ENCODE measurements around the gene TMEM244.

TMEM244 gene

DNA sequence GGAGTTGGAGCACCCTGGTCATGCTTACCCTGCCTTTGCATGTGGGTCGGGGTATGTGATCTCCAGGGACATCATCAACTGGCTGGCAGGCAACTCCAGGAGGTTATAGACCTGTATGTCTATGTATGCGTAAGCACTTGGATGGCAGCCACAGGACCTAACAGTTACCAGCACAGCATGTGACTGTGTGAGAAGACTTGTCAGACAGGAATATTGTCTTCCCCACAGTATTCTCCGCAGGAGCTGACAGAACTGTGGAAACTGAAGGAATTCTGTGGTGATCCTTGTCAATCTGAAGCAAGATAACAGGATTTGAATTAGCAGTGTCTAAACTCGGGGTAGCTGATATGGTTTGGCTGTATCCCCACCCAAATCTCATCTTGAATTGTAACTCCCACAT lies 59.2 kb downstream of the TMEM244 start:
- DNase-seq, result no peak

GRCh38 chr6:129795261-129795660 lies 65.9 kb downstream of the TMEM244 start:
- no peak for DNase-seq

DNA sequence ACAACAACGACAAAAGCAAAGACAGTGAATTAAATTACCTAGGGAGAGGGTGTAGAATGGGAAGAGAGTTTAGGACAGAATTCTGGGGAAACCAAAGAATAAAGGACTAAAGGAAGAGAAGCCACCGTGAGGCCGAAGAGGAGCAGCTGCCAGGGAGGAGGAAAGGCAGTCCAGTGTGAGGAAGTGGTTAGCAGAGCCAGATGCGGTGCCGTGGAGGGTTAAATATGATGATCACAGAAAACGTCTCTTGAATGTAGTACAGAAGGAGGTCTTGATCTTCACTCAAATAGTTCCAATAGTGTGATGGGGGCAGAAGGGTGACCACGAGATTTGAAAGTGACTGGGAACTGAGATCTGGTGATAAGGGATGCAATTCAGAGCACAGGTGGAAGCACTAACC lies 67.7 kb downstream of the TMEM244 start:
- no peak for DNase-seq

DNA sequence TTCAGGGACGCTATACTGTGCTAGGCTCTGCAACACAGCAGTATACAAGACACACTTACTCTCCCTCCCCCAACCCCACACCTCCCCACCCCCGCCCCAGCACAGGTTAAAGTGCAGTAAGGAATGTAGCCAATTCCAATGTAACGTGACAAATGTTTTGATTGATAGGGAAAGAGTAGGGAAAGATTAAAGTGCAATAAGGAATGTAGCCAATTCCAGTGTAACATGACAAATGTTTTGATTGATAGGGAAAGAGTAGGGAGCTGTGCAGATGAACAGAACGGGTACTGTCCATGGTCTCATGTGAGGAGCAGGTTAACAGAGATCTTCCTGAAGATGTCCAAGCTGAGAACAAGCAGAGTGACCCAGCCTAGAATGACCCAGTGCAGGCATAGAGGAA lies 69.1 kb downstream of the TMEM244 start:
- DNase-seq, result no peak

- DNase-seq, result no peak
These were observed 70.3 kb downstream of the TMEM244 start for GRCh38 chr6:129790785-129791184.

- DNase-seq, result no peak
These were observed 71.1 kb downstream of the TMEM244 start for GRCh38 chr6:129789974-129790373.

- DNase-seq, result no peak
These were observed 73.3 kb downstream of the TMEM244 start for GRCh38 chr6:129787816-129788215.

- DNase-seq, result no peak
These were observed 74.6 kb downstream of the TMEM244 start for GRCh38 chr6:129786548-129786947.

DNA sequence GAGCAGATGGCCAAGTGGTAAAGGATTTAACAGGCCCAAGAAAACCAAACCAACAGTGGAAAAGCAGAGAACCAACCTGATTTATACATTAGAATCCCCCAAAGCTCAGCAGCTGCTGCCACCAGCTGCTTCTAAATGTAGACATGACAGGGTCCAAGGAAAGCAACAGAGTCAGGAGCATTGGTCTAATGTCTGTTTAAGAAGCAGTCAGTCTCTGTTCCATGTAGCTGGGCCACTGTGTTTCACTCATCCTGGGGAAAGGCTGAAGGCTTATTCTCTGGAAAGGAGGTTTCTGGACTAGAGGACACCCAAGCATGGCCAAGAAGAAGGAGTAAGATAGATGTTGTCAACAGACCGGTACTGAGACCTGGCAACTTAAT lies 75.4 kb downstream of the TMEM244 start:
- DNase-seq, result no peak

- no peak for DNase-seq
These were observed 75.9 kb downstream of the TMEM244 start for GRCh38 chr6:129785047-129785755.

Data from NCI-H774 (cell line).